HEK293T (cell line): ENCODE results near the gene ADAT2.

Experiments
- CTCF ChIA-PET: fragments of 350-600 bp; formaldehyde crosslinking; extraction: SDS; loops from one replicate; lab custom pipeline; 2021; ENCODE audit warnings: antibody characterized with exemption, inconsistent platforms; lab: Yijun Ruan, JAX
- POLR2A ChIA-PET: fragments of 350-600 bp; formaldehyde crosslinking; extraction: SDS; loops from one replicate; lab custom pipeline; 2020; ENCODE audit warnings: antibody characterized with exemption, inconsistent platforms; lab: Yijun Ruan, JAX
- DNase-seq: peaks from one replicate; pipeline ENCODE4 v3.0.0; 2012; ENCODE audit warnings: mixed read lengths; ENCODE audit errors: extremely low spot score
- ARNT ChIP-seq: fragments of 450-650 bp; IDR thresholded peaks from 2 replicates; pipeline ENCODE4 v1.6.1; 2017; ENCODE audit warnings: mild to moderate bottlenecking
- BHLHE40 ChIP-seq: fragments of 450-650 bp; IDR thresholded peaks from 2 replicates; pipeline ENCODE4 v1.6.1; 2016; ENCODE audit warnings: mild to moderate bottlenecking, moderate library complexity, borderline replicate concordance
- CTBP1 ChIP-seq: fragments of 450-650 bp; IDR thresholded peaks from 2 replicates; pipeline ENCODE4 v1.6.1; 2016; ENCODE audit warnings: borderline replicate concordance
- ELF4 ChIP-seq: fragments of 450-650 bp; IDR thresholded peaks from 2 replicates; pipeline ENCODE4 v1.6.1; 2017; ENCODE audit warnings: antibody characterized with exemption
- FOXA1 ChIP-seq: fragments of 450-650 bp; IDR thresholded peaks from 2 replicates; pipeline ENCODE4 v1.6.1; 2016; ENCODE audit warnings: mild to moderate bottlenecking
- FOXK2 ChIP-seq: fragments of 450-650 bp; IDR thresholded peaks from 2 replicates; pipeline ENCODE4 v1.6.1; 2016; ENCODE audit warnings: mild to moderate bottlenecking
- FOXM1 ChIP-seq: fragments of 450-650 bp; IDR thresholded peaks from 2 replicates; pipeline ENCODE4 v1.6.1; 2017; ENCODE audit warnings: mild to moderate bottlenecking, borderline replicate concordance
- HDGF ChIP-seq: fragments of 450-650 bp; IDR thresholded peaks from 2 replicates; pipeline ENCODE4 v1.6.1; 2017; ENCODE audit warnings: antibody characterized with exemption, borderline replicate concordance
- L3MBTL2 ChIP-seq: fragments of 450-650 bp; conservative IDR thresholded peaks from 2 replicates; pipeline ENCODE4 v1.6.1; 2016; ENCODE audit warnings: mild to moderate bottlenecking
- LEF1 ChIP-seq: fragments of 450-650 bp; IDR thresholded peaks from 2 replicates; pipeline ENCODE4 v1.6.1; 2017; ENCODE audit warnings: mild to moderate bottlenecking, borderline replicate concordance
- NFRKB ChIP-seq: fragments of 450-650 bp; IDR thresholded peaks from 2 replicates; pipeline ENCODE4 v1.6.1; 2016; ENCODE audit warnings: mild to moderate bottlenecking, moderate library complexity
- SP1 ChIP-seq: fragments of 450-650 bp; IDR thresholded peaks from 2 replicates; pipeline ENCODE4 v1.6.1; 2017
- SUZ12 ChIP-seq: fragments of 450-650 bp; IDR thresholded peaks from 2 replicates; pipeline ENCODE4 v1.6.1; 2016; ENCODE audit warnings: mild to moderate bottlenecking
- TARDBP ChIP-seq: fragments of 450-650 bp; IDR thresholded peaks from 2 replicates; pipeline ENCODE4 v1.6.1; 2016
- ZNF384 ChIP-seq: fragments of 450-650 bp; IDR thresholded peaks from 2 replicates; pipeline ENCODE4 v1.6.1; 2016
- TF ChIP-seq, protein P1 (sequence below): fragments of 450-650 bp; IDR thresholded peaks from 2 replicates; pipeline ENCODE4 v1.6.1; 2016

The ADAT2 gene

GRCh38 chr6:143406673-143407072 is 43.8 kb downstream of the ADAT2 start:
- CTCF ChIA-PET, result interaction anchor here (1.2 kb wide), 1 partner anchor 10 kb away, joined by 3 read pairs; no protein-coding TSS in a partner anchor
- no peak for TF ChIP-seq CTBP1
- no peak for TF ChIP-seq FOXA1
- TF ChIP-seq, protein P1, sequence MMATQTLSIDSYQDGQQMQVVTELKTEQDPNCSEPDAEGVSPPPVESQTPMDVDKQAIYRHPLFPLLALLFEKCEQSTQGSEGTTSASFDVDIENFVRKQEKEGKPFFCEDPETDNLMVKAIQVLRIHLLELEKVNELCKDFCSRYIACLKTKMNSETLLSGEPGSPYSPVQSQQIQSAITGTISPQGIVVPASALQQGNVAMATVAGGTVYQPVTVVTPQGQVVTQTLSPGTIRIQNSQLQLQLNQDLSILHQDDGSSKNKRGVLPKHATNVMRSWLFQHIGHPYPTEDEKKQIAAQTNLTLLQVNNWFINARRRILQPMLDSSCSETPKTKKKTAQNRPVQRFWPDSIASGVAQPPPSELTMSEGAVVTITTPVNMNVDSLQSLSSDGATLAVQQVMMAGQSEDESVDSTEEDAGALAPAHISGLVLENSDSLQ, result no peak
- no peak for TF ChIP-seq SP1
- TF ChIP-seq LEF1, result no peak
- TF ChIP-seq ELF4, result no peak
- no peak for TF ChIP-seq NFRKB
- no peak for TF ChIP-seq ZNF384
- no peak for TF ChIP-seq BHLHE40
- TF ChIP-seq FOXK2, result no peak
- TF ChIP-seq HDGF, result no peak
- TF ChIP-seq ARNT, result no peak
- no peak for TF ChIP-seq FOXM1
- no peak for TF ChIP-seq SUZ12
- no peak for TF ChIP-seq TARDBP
- no peak for TF ChIP-seq L3MBTL2
- POLR2A ChIA-PET, result no interaction called here
- no peak for DNase-seq

GRCh38 chr6:143405373-143406154 is 44.9 kb downstream of the ADAT2 start:
- TF ChIP-seq TARDBP (no peak), ZNF384 (no peak), BHLHE40 (no peak), SUZ12 (no peak), CTBP1 (no peak), FOXA1 (no peak), ELF4 (no peak)
- ChIA-PET CTCF (interaction anchor here (1.1 to 1.2 kb wide), 2 partner anchors 11 to 108 kb away, joined by 3 read pairs; no protein-coding TSS in a partner anchor), POLR2A (no interaction called here)
- no peak for DNase-seq

DNA sequence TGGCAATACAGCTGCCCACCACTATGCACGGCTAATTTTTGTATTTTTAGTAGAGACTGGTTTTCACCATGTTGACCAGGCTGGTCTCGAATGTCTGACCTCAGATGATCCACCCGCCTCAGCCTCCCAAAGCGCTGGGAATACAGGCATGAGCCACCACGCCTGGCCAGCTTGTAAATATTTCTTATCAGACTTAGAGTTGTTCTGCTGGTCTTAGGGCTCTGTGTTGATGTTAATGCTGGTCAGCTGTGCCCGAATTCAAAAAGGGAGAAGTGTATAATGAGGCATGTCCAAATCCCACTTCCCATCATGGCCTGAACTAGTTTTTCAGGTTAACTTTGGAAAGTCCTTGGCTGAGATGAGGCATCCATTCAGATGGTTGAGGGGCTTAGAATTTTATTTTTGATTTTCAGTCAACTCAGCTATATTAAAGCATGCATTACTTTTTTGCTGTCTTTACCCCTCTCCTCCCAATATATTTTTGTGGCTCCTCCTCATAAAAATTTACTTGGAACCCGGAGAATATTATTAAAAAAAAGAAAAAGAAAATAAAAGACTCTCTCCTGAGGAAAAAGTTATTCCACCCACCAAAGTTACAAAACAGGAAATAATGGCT is 47.7 kb downstream of the ADAT2 start:
- ChIA-PET POLR2A (no interaction called here), CTCF (no interaction called here)
- TF ChIP-seq TARDBP, result no peak
- DNase-seq, result no peak

DNA sequence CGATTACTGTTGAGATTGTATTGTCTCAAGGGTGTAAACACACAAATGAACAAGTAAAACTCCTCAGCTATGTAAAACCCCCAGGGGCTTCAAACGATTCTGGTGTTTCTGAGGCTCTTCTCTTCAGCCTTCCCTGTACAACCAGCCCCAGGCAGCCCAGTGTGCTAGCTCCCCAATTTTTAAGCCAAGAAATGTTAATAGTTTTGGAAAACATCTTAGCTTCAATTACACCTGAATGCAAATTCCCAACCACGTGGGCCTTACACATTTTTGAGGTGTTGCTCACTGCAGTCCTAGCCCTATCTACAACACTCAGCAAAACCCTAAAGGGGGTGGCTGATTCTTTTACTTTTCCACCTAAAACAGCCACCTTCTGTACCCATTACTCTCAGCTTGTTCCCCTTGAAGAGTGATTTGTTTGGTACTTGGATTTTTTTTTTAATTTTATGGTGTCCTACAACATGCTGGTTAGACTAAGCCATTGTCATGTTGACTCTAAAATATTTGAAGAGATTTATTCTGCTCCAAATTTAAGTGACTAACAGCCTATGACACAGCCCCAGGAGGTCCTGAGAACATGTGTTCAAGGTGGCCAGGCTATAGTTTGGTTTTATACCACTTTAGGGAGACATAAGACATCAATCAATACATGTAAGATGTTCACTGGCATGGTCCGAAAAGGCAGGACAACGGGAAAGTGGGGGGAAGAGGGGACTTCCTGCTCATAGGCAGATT is 48.7 kb downstream of the ADAT2 start:
- CTCF ChIA-PET, result interaction anchor here (0.8 kb wide), 1 partner anchor 15 kb away, joined by 4 read pairs; no protein-coding TSS in a partner anchor
- POLR2A ChIA-PET, result no interaction called here
- DNase-seq, result no peak
- TF ChIP-seq ELF4 (no peak), HDGF (no peak), CTBP1 (no peak), ZNF384 (no peak), L3MBTL2 (no peak), SP1 (no peak), BHLHE40 (no peak)

GRCh38 chr6:143401068-143401446 is 49.4 kb downstream of the ADAT2 start:
- ChIA-PET POLR2A (no interaction called here), CTCF (interaction anchor here (0.6 to 0.8 kb wide), 2 partner anchors 15 to 1836 kb away, joined by 4 read pairs; no protein-coding TSS in a partner anchor)
- DNase-seq, result no peak
- no peak for TF ChIP-seq ELF4
- no peak for TF ChIP-seq CTBP1
- TF ChIP-seq SP1, result no peak
- no peak for TF ChIP-seq NFRKB
- no peak for TF ChIP-seq ARNT
- no peak for TF ChIP-seq TARDBP
- no peak for TF ChIP-seq HDGF
- TF ChIP-seq L3MBTL2, result no peak
- TF ChIP-seq LEF1, result no peak
- no peak for TF ChIP-seq BHLHE40
- no peak for TF ChIP-seq FOXK2
- TF ChIP-seq ZNF384, result no peak
- TF ChIP-seq, protein P1, result no peak
- TF ChIP-seq FOXM1, result no peak
- TF ChIP-seq FOXA1, result no peak
- TF ChIP-seq SUZ12, result no peak
